Measurements from ENCODE around the gene ANO3.

DNA sequence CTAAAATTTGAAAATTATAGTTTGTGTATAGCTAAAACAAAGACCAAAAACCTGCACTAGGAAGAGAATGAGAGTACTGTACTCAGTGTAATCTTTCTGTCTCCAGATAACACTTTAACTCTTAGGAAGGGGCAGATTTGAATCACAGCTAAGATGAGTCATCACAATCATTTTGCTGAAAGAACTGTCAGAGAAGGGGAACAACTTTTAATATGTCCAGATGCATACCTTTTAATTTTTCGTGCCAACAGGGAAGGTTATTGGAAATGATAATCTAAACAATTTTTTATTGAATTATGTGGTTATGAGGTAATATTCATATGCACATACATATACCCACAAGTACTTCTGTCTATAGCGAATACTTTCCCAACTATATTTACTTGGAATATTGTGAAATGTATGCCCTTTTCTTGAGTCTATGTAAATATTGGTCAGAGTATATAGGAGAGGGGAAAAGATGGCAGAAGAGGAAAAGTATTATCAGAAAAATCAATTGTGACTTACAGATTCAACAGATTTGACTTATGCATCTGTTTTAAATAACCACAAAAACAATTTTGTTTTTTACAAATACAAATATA, 291.2 kb downstream of the ANO3 start:
- TF ChIP-seq EZH2 (IDR thresholded peaks at IDR 0.05; ENCODE audit: low read length, unreplicated experiment), result no peak
- TF ChIP-seq, protein P1, sequence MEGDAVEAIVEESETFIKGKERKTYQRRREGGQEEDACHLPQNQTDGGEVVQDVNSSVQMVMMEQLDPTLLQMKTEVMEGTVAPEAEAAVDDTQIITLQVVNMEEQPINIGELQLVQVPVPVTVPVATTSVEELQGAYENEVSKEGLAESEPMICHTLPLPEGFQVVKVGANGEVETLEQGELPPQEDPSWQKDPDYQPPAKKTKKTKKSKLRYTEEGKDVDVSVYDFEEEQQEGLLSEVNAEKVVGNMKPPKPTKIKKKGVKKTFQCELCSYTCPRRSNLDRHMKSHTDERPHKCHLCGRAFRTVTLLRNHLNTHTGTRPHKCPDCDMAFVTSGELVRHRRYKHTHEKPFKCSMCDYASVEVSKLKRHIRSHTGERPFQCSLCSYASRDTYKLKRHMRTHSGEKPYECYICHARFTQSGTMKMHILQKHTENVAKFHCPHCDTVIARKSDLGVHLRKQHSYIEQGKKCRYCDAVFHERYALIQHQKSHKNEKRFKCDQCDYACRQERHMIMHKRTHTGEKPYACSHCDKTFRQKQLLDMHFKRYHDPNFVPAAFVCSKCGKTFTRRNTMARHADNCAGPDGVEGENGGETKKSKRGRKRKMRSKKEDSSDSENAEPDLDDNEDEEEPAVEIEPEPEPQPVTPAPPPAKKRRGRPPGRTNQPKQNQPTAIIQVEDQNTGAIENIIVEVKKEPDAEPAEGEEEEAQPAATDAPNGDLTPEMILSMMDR (conservative IDR thresholded peaks at IDR 0.05; ENCODE audit: low read depth, low read length), result no peak
- no peak for TF ChIP-seq EZH2phosphoT487 (IDR thresholded peaks at IDR 0.05; ENCODE audit: borderline replicate concordance, low read length)

All from PC-3 (cell line).